SU-DHL-6 (cell line): ENCODE results near the gene KLF16.

Source experiments
- H2AFZ ChIP-seq: fragments of 200-600 bp; sonication (generic); 2 replicates; pipeline ENCODE4 v1.6.1; 2014; ENCODE audit warnings: low read depth, mild to moderate bottlenecking, moderate library complexity, mixed read lengths, antibody characterized with exemption, low read length; ENCODE audit not compliant: severe bottlenecking
- H3F3A ChIP-seq: fragments of 200-600 bp; shearing (Covaris generic); 2 replicates; pipeline ENCODE4 v1.6.0; 2016; ENCODE audit warnings: antibody characterized with exemption, mild to moderate bottlenecking; ENCODE audit not compliant: insufficient read depth
- H3K27ac ChIP-seq: fragments of 200-600 bp; sonication (generic); 2 replicates; pipeline ENCODE4 v1.5.1; 2016; ENCODE audit warnings: low read depth, mild to moderate bottlenecking, low read length, moderate library complexity, mixed read lengths
- H3K27me3 ChIP-seq: fragments of 200-600 bp; sonication (generic), shearing (Covaris generic); 2 replicates; pipeline ENCODE4 v1.6.0; 2014; ENCODE audit warnings: mild to moderate bottlenecking, low read length
- H3K36me3 ChIP-seq: fragments of 200-600 bp; sonication (generic); 2 replicates; pipeline ENCODE4 v1.6.1; 2014; ENCODE audit warnings: mild to moderate bottlenecking, low read length, mixed read lengths
- H3K4me2 ChIP-seq: fragments of 300-600, 200-600 bp; shearing (Covaris generic), sonication (generic); 2 replicates; pipeline ENCODE4 v1.6.0; 2014; ENCODE audit warnings: low read length, low read depth, mild to moderate bottlenecking; ENCODE audit not compliant: poor library complexity, severe bottlenecking
- H3K4me3 ChIP-seq: fragments of 200-600 bp; sonication (generic); 2 replicates; pipeline ENCODE4 v1.5.1; 2014; ENCODE audit warnings: antibody characterized with exemption, low read length, mild to moderate bottlenecking, mixed read lengths; ENCODE audit not compliant: insufficient read depth, poor library complexity, severe bottlenecking
- H3K79me2 ChIP-seq: fragments of 200-600 bp; sonication (generic); 2 replicates; pipeline ENCODE4 v1.6.1; 2014; ENCODE audit warnings: mild to moderate bottlenecking, low read length, moderate library complexity; ENCODE audit not compliant: insufficient read depth
- H3K9ac ChIP-seq: fragments of 200-600 bp; sonication (generic); 2 replicates; pipeline ENCODE4 v1.7.0; 2014; ENCODE audit warnings: mild to moderate bottlenecking, low read length
- H3K9me2 ChIP-seq: fragments of 200-600 bp; sonication (generic); replicated peaks from 2 replicates; pipeline ENCODE4 v1.6.1; 2014; ENCODE audit warnings: low read length; ENCODE audit not compliant: insufficient read depth
- H3K9me3 ChIP-seq: fragments of 200-600 bp; sonication (generic); 2 replicates; pipeline ENCODE4 v1.6.1; 2014; ENCODE audit warnings: low read length, mixed read lengths; ENCODE audit not compliant: insufficient read depth
- H4K20me1 ChIP-seq: fragments of 200-600 bp; sonication (generic); 2 replicates; pipeline ENCODE4 v1.6.1; 2014; ENCODE audit warnings: low read depth, mild to moderate bottlenecking, antibody characterized with exemption, low read length, moderate library complexity, mixed read lengths
- CTCF ChIP-seq: fragments of 200-600 bp; sonication (generic); IDR thresholded peaks from one replicate; pipeline ENCODE4 v1.5.1; 2017; ENCODE audit warnings: antibody characterized with exemption, mild to moderate bottlenecking, low read length, moderate library complexity; ENCODE audit not compliant: insufficient read depth, poor library complexity, severe bottlenecking
- EZH2phosphoT487 ChIP-seq: fragments of 200-600 bp; sonication (generic), shearing (Covaris generic); conservative IDR thresholded peaks from 2 replicates; pipeline ENCODE4 v1.6.1; 2018; ENCODE audit warnings: mild to moderate bottlenecking, antibody characterized with exemption, low read length, moderate library complexity, mixed read lengths

Gene KLF16

GRCh38 chr19:1852581-1853128 lies 10.7 kb downstream of the KLF16 start:
- H3K9me2 ChIP-seq: no peaks in the 10 kb centered on the region
- peaks cover 4% of the 10 kb centered on the region; the same call in 1 of the 2 replicates for H4K20me1 ChIP-seq
- no peaks in the 10 kb centered on the region for H3K9me3 ChIP-seq
- peaks cover 40% of the 10 kb centered on the region for H3K79me2 ChIP-seq
- H3K9ac ChIP-seq: no peak overlapping the region
- no peak overlapping the region for H3K4me3 ChIP-seq
- peaks cover 18% of the 10 kb centered on the region for H3F3A ChIP-seq
- no peak overlapping the region for H3K4me2 ChIP-seq
- H3K27ac ChIP-seq: no peak overlapping the region
- no peaks in the 10 kb centered on the region for H3K27me3 ChIP-seq
- TF ChIP-seq CTCF (no peak), EZH2phosphoT487 (no peak)
- no peak overlapping the region for H2AFZ ChIP-seq
- no peaks in the 10 kb centered on the region for H3K36me3 ChIP-seq

GRCh38 chr19:1851654-1852580 lies 11.5 kb downstream of the KLF16 start:
- Histone ChIP-seq H3K79me2 (peaks cover 43% of the 10 kb centered on the region), H3K36me3 (no peaks in the 10 kb centered on the region), H3K9me3 (no peaks in the 10 kb centered on the region), H3K27ac (no peak overlapping the region), H4K20me1 (peaks cover 8% of the 10 kb centered on the region; the same call in 1 of the 2 replicates), H3K9ac (no peak overlapping the region), H3K27me3 (no peaks in the 10 kb centered on the region), H3K4me3 (no peak overlapping the region), H3K4me2 (no peak overlapping the region), H3K9me2 (no peaks in the 10 kb centered on the region), H2AFZ (no peak overlapping the region), H3F3A (peaks cover 13% of the 10 kb centered on the region)
- no peak for TF ChIP-seq EZH2phosphoT487
- no peak for TF ChIP-seq CTCF

GRCh38 chr19:1850809-1851653 lies 12.3 kb downstream of the KLF16 start:
- Histone ChIP-seq H3K79me2 (peaks cover 45% of the 10 kb centered on the region), H3K4me2 (no peak overlapping the region), H2AFZ (no peak overlapping the region), H3K9me2 (no peaks in the 10 kb centered on the region), H3K36me3 (no peaks in the 10 kb centered on the region), H3K27ac (no peak overlapping the region), H3F3A (peaks cover 13% of the 10 kb centered on the region), H3K27me3 (no peaks in the 10 kb centered on the region), H3K9ac (no peak overlapping the region), H3K9me3 (no peaks in the 10 kb centered on the region), H4K20me1 (peaks cover 8% of the 10 kb centered on the region; the same call in 1 of the 2 replicates), H3K4me3 (no peak overlapping the region)
- no peak for TF ChIP-seq CTCF
- TF ChIP-seq EZH2phosphoT487: no peak
